ENCODE results near the gene TSBP1. TPM values are rescaled to one million over a fixed set of nuclear protein-coding genes. Genes with fewer than 3 reads are reported as not detected.
A peak's percentile ranks its signal among the peaks of the same experiment; 100 is the strongest.

TSBP1 gene
- total and polyA plus RNA-seq, 9 of the 15 experiments (the other 6 are each of a cell fraction or from before 2014, with no cell fraction given) = not detected

GRCh38 chr6:32244946-32245398, 126.7 kb downstream of the TSBP1 start (continued):
- TF ChIP-seq RAD51 (IDR thresholded peaks at IDR 0.05; ENCODE audit: borderline replicate concordance, low read depth) = no peak
- TF ChIP-seq, protein P1, sequence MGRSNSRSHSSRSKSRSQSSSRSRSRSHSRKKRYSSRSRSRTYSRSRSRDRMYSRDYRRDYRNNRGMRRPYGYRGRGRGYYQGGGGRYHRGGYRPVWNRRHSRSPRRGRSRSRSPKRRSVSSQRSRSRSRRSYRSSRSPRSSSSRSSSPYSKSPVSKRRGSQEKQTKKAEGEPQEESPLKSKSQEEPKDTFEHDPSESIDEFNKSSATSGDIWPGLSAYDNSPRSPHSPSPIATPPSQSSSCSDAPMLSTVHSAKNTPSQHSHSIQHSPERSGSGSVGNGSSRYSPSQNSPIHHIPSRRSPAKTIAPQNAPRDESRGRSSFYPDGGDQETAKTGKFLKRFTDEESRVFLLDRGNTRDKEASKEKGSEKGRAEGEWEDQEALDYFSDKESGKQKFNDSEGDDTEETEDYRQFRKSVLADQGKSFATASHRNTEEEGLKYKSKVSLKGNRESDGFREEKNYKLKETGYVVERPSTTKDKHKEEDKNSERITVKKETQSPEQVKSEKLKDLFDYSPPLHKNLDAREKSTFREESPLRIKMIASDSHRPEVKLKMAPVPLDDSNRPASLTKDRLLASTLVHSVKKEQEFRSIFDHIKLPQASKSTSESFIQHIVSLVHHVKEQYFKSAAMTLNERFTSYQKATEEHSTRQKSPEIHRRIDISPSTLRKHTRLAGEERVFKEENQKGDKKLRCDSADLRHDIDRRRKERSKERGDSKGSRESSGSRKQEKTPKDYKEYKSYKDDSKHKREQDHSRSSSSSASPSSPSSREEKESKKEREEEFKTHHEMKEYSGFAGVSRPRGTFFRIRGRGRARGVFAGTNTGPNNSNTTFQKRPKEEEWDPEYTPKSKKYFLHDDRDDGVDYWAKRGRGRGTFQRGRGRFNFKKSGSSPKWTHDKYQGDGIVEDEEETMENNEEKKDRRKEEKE (IDR thresholded peaks at IDR 0.05; ENCODE audit: borderline replicate concordance in 1 of 2, control insufficient read depth in 1 of 2, low read depth in 2 of 2, low read length in 1 of 2) = no peak
- TF ChIP-seq ARID2 (IDR thresholded peaks at IDR 0.05) = peak; percentile 70
- peak; percentile 76 to 79 for TF ChIP-seq MNT (conservative IDR thresholded peaks at IDR 0.05)
- no peak for TF ChIP-seq CBX5 (IDR thresholded peaks at IDR 0.05; ENCODE audit: borderline replicate concordance, low read depth)
- peak; percentile 76 for TF ChIP-seq VEZF1 (CRISPR knock-in tag; IDR thresholded peaks at IDR 0.05)
- TF ChIP-seq CTBP1 (IDR thresholded peaks at IDR 0.05; ENCODE audit: borderline replicate concordance) = peak; percentile 76
- no peak for TF ChIP-seq POLR2B (IDR thresholded peaks at IDR 0.05; ENCODE audit: low read depth, partially characterized antibody)
- TF ChIP-seq USF2 (CRISPR knock-in tag; IDR thresholded peaks at IDR 0.05) = 0 out of 2 replicates have a peak, but pooled peaks have one; percentile 11
- TF ChIP-seq ILK (tag; IDR thresholded peaks at IDR 0.05; ENCODE audit: borderline replicate concordance, low read depth) = no peak
- TF ChIP-seq DDX20 (tag; IDR thresholded peaks at IDR 0.05; ENCODE audit: low read depth) = no peak
- TF ChIP-seq LEF1 (IDR thresholded peaks at IDR 0.05) = no peak
- TF ChIP-seq ARID1B (IDR thresholded peaks at IDR 0.05) = 0 out of 2 replicates have a peak, but pooled peaks have one; percentile 13
- TF ChIP-seq ZBTB33 (CRISPR knock-in tag; IDR thresholded peaks at IDR 0.05) = no peak
- no peak for TF ChIP-seq ZNF707 (CRISPR knock-in tag; conservative IDR thresholded peaks at IDR 0.05)
- TF ChIP-seq HDAC3 (IDR thresholded peaks at IDR 0.05; ENCODE audit: borderline replicate concordance, partially characterized antibody) = no peak
- no peak for TF ChIP-seq ZBTB1 (CRISPR knock-in tag; IDR thresholded peaks at IDR 0.05; ENCODE audit: borderline replicate concordance, low read depth)
- no peak for TF ChIP-seq BRD4 (IDR thresholded peaks at IDR 0.05)
- no peak for TF ChIP-seq HCFC1 (IDR thresholded peaks at IDR 0.05; ENCODE audit: low read depth, low read length)
- no peak for TF ChIP-seq NELFE (IDR thresholded peaks at IDR 0.05; ENCODE audit: insufficient read depth, insufficient read length)

All from K562 (cell line).